DND-41 (cell line): ENCODE data around the gene GBX1.

Experiments used
- CTCF ChIP-seq: IDR thresholded peaks from 2 replicates; pipeline ENCODE4 v1.5.1; 2012; ENCODE audit warnings: borderline replicate concordance, low read length, moderate library complexity, mild to moderate bottlenecking; ENCODE audit not compliant: poor library complexity, severe bottlenecking; ENCODE audit errors: extremely low read depth
- EZH2 ChIP-seq: IDR thresholded peaks from 3 replicates; pipeline ENCODE4 v1.6.1; 2012; ENCODE audit warnings: borderline replicate concordance, low read depth, mild to moderate bottlenecking, moderate library complexity, low read length, inconsistent platforms; ENCODE audit not compliant: severe bottlenecking

DNA sequence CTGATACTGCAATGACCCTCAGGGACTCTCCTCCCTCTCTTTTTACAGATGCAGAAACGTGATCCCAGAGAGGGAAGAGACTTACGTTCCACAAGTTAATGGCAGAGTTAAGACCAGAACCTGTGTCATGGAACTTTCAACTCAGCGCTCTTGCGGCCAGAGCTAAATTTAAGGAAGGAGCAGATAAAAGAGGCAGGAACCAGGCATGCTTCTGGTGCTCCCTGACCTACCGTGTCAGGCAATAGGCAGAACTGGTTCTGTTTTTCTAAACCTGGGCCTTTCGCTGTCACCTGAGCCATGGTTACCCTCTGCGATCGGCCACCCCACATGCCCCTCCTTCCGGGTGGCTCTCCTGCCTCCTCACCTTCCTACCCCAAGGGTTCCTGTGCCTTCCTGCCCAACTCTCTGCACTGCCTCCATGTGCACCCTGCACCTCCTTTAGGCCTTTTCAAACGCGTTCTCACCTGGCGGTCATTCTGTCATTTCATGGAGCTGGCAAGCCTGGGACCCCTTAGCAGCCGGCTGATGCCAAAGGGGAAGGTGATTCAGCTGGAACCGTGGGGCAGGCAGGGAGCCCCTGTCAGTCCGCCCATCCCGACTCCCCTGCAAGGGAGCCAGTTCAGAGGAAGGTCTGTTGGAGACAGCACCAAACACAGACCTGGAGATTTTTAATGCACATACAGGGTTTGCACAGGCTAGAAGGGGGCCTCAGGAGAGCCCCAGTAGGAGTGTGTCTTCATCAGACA, 7.7 kb upstream of the GBX1 start:
- TF ChIP-seq CTCF, result no peak
- TF ChIP-seq EZH2, result no peak
